Stimulated activated memory B cell treated with anti-CD40 and anti-IgM and Interleukin-4, amounts not matched to agents 10 μg/mL and 1 μg/mL and 100 μg/mL, for 72 hours (primary cell): ENCODE measurements around the gene LRRC23.

ENCODE experiments used
- ATAC-seq: fragments of 150-1000 bp; cut with Tn5 transposase; 2 replicates; pipeline ENCODE4 v1.10.0; 2021
- H3K27ac Mint-ChIP-seq: one replicate; pipeline ENCODE4 v1.8.0; 2022; ENCODE audit warnings: mild to moderate bottlenecking, mixed read lengths
- H3K27me3 Mint-ChIP-seq: one replicate; pipeline ENCODE4 v1.8.0; 2022; ENCODE audit warnings: mixed read lengths
- H3K36me3 Mint-ChIP-seq: one replicate; pipeline ENCODE4 v1.8.0; 2022; ENCODE audit warnings: mixed read lengths
- H3K4me1 Mint-ChIP-seq: one replicate; pipeline ENCODE4 v1.8.0; 2022; ENCODE audit warnings: mixed read lengths
- H3K4me3 Mint-ChIP-seq: one replicate; pipeline ENCODE4 v1.8.0; 2022; ENCODE audit warnings: mild to moderate bottlenecking, moderate library complexity, mixed read lengths
- H3K9me3 Mint-ChIP-seq: one replicate; pipeline ENCODE4 v1.8.0; 2022; ENCODE audit warnings: mixed read lengths

Gene LRRC23

GRCh38 chr12:6938353-6939190 is 34.0 kb downstream of the LRRC23 start:
- no peak for ATAC-seq
- Mint-ChIP-seq H3K9me3 (no peaks in the 10 kb centered on the region), H3K4me1 (peaks cover 69% of the 10 kb centered on the region), H3K4me3 (peak overlapping the region; percentile 75), H3K36me3 (peaks cover 63% of the 10 kb centered on the region), H3K27me3 (no peaks in the 10 kb centered on the region), H3K27ac (peak overlapping the region; percentile 96)

DNA sequence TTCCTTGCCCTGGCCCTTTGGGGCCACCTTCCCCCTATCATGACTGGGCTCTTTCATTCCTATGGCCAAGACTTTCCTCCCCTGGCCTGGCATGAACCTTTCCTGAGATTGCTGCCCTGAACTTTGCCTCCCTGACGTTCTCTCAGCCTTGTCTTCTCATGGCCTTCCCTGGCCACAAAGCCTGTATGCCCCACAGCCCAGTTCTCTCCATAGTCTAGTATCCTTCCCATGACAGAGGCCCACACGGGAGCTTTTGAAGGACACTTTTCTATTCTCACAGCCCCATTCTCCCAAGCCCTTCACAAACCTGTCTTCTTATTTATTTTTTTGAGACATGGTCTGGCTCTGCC is 34.5 kb downstream of the LRRC23 start:
- Mint-ChIP-seq H3K27me3 (no peaks in the 10 kb centered on the region), H3K9me3 (no peaks in the 10 kb centered on the region), H3K4me3 (peak overlapping the region; percentile 28), H3K27ac (peak overlapping the region; percentile 96), H3K4me1 (peaks cover 69% of the 10 kb centered on the region), H3K36me3 (peaks cover 57% of the 10 kb centered on the region)
- ATAC-seq, result no peak

DNA sequence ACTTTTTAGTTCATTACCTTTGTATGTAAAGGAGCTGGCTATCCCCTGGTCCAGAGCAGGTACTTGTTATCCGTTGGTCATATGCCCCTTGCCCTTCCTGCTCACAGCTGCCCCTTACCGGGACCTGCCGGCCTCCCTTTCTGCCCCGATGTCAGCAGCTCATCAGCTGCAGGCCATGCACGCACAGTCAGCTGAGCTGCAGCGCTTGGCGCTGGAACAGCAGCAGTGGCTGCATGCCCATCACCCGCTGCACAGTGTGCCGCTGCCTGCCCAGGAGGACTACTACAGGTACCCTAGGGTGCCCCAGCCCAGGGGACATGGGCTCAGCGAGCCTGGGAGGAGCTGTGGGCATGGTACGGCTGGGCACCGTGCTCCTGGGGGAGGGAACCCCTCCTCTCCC is 36.6 kb downstream of the LRRC23 start:
- H3K4me1 Mint-ChIP-seq, result peaks cover 69% of the 10 kb centered on the region
- H3K36me3 Mint-ChIP-seq, result peaks cover 36% of the 10 kb centered on the region
- H3K4me3 Mint-ChIP-seq, result no peak overlapping the region
- ATAC-seq, result no peak
- no peaks in the 10 kb centered on the region for H3K9me3 Mint-ChIP-seq
- H3K27me3 Mint-ChIP-seq, result no peaks in the 10 kb centered on the region
- H3K27ac Mint-ChIP-seq, result no peak overlapping the region

- no peaks in the 10 kb centered on the region for H3K9me3 Mint-ChIP-seq
- no peak overlapping the region for H3K4me3 Mint-ChIP-seq
- no peak for ATAC-seq
- H3K27me3 Mint-ChIP-seq, result no peaks in the 10 kb centered on the region
- peaks cover 69% of the 10 kb centered on the region for H3K4me1 Mint-ChIP-seq
- peak overlapping the region; percentile 98 for H3K27ac Mint-ChIP-seq
- H3K36me3 Mint-ChIP-seq, result peaks cover 31% of the 10 kb centered on the region
These were observed 37.2 kb downstream of the LRRC23 start for GRCh38 chr12:6941782-6942181.

- H3K27ac Mint-ChIP-seq, result peak overlapping the region; percentile 98
- ATAC-seq, result no peak
- H3K4me1 Mint-ChIP-seq, result peaks cover 70% of the 10 kb centered on the region
- H3K9me3 Mint-ChIP-seq, result no peaks in the 10 kb centered on the region
- H3K27me3 Mint-ChIP-seq, result no peaks in the 10 kb centered on the region
- H3K36me3 Mint-ChIP-seq, result peaks cover 28% of the 10 kb centered on the region
- peak overlapping the region; percentile 17 for H3K4me3 Mint-ChIP-seq
These were observed 37.7 kb downstream of the LRRC23 start for GRCh38 chr12:6942331-6942665.

DNA sequence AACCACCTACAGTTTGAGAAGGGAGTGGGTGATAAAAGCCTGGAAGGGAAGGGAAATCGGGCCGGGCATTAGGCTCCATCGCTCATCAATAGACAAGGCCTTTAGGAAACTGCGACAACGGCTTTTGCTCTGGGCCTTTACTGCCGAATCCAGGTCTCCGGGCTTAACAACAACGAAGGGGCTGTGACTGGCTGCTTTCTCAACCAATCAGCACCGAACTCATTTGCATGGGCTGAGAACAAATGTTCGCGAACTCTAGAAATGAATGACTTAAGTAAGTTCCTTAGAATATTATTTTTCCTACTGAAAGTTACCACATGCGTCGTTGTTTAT is 38.7 kb downstream of the LRRC23 start:
- peak; percentile 74 for ATAC-seq
- no peaks in the 10 kb centered on the region for H3K9me3 Mint-ChIP-seq
- H3K36me3 Mint-ChIP-seq, result peaks cover 28% of the 10 kb centered on the region
- no peaks in the 10 kb centered on the region for H3K27me3 Mint-ChIP-seq
- H3K4me1 Mint-ChIP-seq, result peaks cover 74% of the 10 kb centered on the region
- H3K27ac Mint-ChIP-seq, result peak overlapping the region; percentile 98
- peak overlapping the region; percentile 84 for H3K4me3 Mint-ChIP-seq

DNA sequence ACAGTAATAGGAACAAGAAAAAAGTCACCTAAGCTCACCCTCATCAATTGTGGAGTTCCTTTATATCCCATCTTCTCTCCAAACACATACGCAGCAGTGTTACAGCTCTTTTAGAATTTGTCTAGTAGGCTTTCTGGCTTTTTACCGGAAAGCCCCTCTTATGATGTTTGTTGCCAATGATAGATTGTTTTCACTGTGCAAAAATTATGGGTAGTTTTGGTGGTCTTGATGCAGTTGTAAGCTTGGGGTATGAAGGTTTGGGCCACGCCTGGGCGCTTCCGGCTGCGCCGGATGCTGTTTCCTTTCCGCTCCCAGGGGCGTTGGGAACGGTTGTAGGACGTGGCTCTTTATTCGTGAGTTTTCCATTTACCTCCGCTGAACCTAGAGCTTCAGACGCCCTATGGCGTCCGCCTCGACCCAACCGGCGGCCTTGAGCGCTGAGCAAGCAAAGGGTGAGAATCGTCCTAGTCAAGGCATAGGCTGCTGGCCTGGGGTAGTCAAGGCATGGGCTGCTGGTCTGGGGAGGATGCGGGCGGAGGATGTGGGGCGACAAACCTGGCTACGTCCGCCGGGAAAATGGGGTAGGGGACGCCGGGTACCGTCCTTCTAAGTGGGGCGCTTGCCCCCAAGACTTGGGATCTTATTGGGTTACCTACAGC is 39.2 kb downstream of the LRRC23 start, which contains the start of the genes C12orf57 and RNU7-1:
TSS of gene C12orf57 (plus strand) at position 301 of the 659 bp plus-strand sequence. CDS start at position 401, 100 bp downstream.
TSS of gene RNU7-1 (plus strand) at position 95 of the 659 bp plus-strand sequence.
- peak within 1 kb of the TSS; percentile 84 for H3K4me3 Mint-ChIP-seq
- H3K36me3 Mint-ChIP-seq, result peaks cover 28% of the 10 kb centered on the region
- peak; percentile 81 for ATAC-seq
- H3K4me1 Mint-ChIP-seq, result peaks cover 77% of the 10 kb centered on the region
- H3K9me3 Mint-ChIP-seq, result no peaks in the 10 kb centered on the region
- H3K27ac Mint-ChIP-seq, result peak within 1 kb of the TSS; percentile 98
- no peaks in the 10 kb centered on the region for H3K27me3 Mint-ChIP-seq

DNA sequence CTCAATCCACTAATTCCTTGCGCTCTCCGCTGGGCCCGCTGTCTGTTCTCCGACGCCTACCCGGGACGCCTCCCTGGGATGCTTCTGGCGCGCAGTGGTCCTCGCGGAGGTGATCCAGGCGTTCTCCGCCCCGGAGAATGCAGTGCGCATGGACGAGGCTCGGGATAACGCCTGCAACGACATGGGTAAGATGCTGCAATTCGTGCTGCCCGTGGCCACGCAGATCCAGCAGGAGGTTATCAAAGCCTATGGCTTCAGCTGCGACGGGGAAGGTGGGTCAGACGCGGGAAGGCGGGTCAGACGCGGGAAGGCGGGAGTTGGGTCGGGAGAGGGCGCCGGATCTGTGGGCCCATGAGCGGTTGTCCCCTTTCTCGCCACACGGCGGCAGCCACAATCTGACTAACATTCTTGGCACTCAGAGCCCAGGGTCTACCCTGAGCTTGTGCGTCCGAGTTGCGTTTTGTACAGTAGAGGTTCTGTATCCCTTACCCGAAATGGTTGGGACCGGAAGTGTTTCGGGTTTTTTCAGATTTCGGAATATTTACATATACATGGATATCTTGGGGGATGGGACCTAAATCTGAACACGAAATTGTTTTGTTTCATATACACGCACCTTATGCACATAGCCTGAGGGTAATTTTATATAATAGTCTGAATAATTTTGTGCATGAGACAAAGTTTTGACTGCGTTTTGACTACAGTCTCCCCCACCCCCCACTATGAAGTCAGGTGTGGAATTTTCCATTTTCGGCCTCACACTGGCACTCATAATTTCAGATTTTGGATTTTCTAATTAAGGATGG is 40.0 kb downstream of the LRRC23 start:
- Mint-ChIP-seq H3K27me3 (no peaks in the 10 kb centered on the region), H3K9me3 (no peaks in the 10 kb centered on the region), H3K4me3 (peak overlapping the region; percentile 84), H3K27ac (peak overlapping the region; percentile 98), H3K36me3 (peaks cover 21% of the 10 kb centered on the region), H3K4me1 (peaks cover 77% of the 10 kb centered on the region)
- ATAC-seq, result peak; percentile 68

DNA sequence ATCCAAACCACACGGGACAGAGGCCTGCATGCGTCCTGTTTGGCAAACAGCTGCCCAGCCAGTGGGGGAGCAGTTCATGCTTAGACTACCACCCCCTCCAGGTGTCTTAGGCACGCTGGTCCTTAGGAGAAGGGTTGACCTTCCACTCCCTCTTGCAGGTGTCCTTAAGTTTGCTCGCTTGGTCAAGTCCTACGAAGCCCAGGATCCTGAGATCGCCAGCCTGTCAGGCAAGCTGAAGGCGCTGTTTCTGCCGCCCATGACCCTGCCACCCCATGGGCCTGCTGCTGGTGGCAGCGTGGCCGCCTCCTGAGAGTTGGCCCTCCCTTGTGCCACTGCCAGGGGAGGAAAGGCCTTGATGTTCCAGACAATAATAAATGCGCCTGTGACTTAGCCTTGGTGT is 41.0 kb downstream of the LRRC23 start:
- H3K27me3 Mint-ChIP-seq, result no peaks in the 10 kb centered on the region
- H3K27ac Mint-ChIP-seq, result peak overlapping the region; percentile 98
- no peak for ATAC-seq
- H3K9me3 Mint-ChIP-seq, result no peaks in the 10 kb centered on the region
- peaks cover 83% of the 10 kb centered on the region for H3K4me1 Mint-ChIP-seq
- H3K36me3 Mint-ChIP-seq, result peaks cover 13% of the 10 kb centered on the region
- H3K4me3 Mint-ChIP-seq, result peak overlapping the region; percentile 84

DNA sequence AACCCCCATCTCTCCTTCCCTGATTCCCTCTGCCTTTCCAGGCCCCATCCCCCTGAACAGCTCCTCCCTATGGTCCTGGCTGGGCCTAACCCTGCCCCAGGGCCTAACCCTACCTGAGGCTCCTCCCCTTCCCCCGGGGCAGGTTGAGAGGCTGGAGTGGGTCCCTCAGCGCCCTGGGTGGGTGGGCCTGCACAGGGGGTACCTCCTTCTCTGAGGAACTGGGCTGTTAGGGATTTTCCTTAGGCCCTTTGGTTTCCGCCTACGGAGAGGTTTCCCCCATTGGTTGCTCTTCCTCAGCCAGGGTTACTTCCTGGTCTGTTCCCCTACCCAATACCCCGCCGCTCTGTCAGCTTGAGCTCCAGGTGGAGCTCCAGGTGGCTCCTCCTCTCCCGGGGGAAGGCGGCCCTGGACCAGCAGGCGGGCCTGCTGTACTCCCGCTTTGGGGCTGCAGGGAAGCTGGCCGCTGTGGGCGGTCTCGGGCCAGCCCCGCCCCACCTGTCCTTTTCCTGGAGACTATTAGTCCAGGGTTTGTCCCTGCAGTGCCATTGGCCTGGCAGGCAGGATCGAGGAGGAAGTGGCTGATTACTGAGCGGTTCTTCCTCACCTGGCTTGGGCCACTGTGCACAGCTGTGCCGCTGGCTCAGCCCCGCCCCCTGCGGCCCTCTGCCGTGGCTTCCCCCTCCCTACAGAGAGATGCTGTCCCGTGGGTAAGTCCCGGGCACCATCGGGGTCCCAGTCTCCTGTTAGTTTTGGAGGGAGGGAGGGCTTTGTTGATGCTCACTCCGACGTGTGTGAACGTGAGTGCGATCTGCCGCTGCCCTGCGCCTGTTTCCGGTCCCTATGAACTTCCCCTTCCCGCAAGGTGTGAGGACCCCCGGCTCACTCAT is 41.7 kb downstream of the LRRC23 start:
- Mint-ChIP-seq H3K36me3 (peaks cover 8% of the 10 kb centered on the region), H3K4me1 (peaks cover 86% of the 10 kb centered on the region), H3K4me3 (peak overlapping the region; percentile 84), H3K27ac (peak overlapping the region; percentile 98), H3K9me3 (no peaks in the 10 kb centered on the region), H3K27me3 (no peaks in the 10 kb centered on the region)
- peak; percentile 31 for ATAC-seq

DNA sequence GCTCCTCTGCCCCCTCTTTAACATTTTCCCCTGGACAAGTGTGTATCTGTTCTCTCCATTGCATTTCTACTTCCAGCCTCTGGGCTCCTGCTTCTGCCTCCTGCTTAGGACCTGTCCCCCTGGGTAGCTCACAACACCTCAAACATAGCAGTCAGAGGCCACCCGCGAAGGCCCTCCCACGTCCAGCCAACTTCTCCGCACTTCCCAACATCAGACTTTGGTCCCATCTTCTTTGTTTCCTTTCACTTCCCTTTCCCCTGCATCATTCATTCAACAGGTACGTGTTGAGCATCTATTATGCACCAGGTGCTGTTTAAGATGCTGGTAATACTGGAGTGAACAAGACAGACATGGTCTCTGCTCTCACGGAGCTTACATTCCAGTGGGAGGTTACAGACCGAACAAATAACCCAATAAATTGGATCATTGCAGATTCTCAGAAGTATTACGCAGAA is 42.3 kb downstream of the LRRC23 start:
- no peak for ATAC-seq
- Mint-ChIP-seq H3K36me3 (peaks cover 10% of the 10 kb centered on the region), H3K4me1 (peaks cover 86% of the 10 kb centered on the region), H3K4me3 (peak overlapping the region; percentile 84), H3K9me3 (no peaks in the 10 kb centered on the region), H3K27me3 (no peaks in the 10 kb centered on the region), H3K27ac (peak overlapping the region; percentile 98)

GRCh38 chr12:6947615-6948014 is 43.0 kb downstream of the LRRC23 start:
- peaks cover 84% of the 10 kb centered on the region for H3K4me1 Mint-ChIP-seq
- peak overlapping the region; percentile 98 for H3K27ac Mint-ChIP-seq
- no peaks in the 10 kb centered on the region for H3K27me3 Mint-ChIP-seq
- H3K36me3 Mint-ChIP-seq, result peaks cover 11% of the 10 kb centered on the region
- no peaks in the 10 kb centered on the region for H3K9me3 Mint-ChIP-seq
- peak overlapping the region; percentile 32 for H3K4me3 Mint-ChIP-seq
- ATAC-seq, result no peak

DNA sequence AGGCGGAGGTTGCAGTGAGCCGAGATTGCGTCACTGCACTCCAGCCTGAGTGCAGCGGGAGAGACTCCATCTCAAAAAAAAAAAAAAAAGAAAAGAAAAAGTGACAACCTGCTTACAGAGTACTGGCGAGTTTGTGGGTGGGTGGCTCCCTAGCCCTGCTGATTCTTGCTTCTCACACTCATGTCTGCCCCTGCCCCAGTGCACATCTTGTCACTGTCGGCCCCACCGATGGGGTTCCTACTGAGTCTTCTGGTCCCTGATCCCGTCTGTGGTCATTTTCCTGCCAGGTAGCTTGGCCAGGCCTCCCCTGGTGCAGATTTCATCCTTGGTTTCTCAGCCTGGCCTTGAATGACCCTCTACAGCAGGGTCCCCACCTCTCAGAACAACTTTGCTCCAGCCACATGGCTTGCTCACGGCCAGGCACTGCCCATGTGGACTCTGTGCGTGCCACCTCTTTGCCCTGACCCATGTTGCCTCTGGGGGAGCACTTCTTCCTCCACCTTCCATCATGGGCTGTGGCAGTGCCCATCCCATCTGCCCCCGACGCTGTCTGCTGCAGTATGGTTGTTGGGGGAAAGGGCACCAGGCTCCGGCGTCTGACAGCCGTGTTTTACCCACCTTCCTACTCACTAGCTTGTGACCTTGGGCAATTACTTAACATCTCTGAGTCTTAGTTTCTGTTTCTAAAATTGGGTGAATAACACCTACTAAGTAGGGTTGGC is 44.4 kb downstream of the LRRC23 start:
- no peak for ATAC-seq

DNA sequence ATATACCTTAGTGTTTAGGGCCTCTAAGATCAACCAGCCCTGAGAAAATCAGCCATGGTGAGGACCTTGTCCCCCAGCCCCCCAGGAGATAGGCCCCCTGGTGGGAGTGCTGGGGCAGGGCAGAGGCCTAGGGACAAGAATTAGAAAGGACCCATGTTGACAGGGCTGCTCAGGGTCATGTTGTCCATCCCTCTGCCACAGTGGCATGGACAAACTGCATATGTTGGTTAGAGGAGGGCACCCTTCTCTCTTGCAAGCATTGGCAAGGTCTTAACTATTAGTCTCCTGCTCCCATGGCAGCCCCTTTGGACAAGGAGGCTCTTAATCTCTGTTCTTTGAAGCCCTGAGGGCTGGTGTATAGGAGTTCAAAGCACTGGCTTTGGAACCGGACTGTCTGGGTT is 45.8 kb downstream of the LRRC23 start:
- peaks cover 88% of the 10 kb centered on the region for H3K4me1 Mint-ChIP-seq
- H3K9me3 Mint-ChIP-seq, result no peaks in the 10 kb centered on the region
- H3K27me3 Mint-ChIP-seq, result no peaks in the 10 kb centered on the region
- peak overlapping the region; percentile 96 for H3K4me3 Mint-ChIP-seq
- H3K27ac Mint-ChIP-seq, result peak overlapping the region; percentile 98
- H3K36me3 Mint-ChIP-seq, result peaks cover 39% of the 10 kb centered on the region
- no peak for ATAC-seq

More for the DNA sequence above, 44.4 kb downstream of the LRRC23 start:
- Mint-ChIP-seq H3K36me3 (peaks cover 26% of the 10 kb centered on the region), H3K9me3 (no peaks in the 10 kb centered on the region), H3K4me1 (peaks cover 88% of the 10 kb centered on the region), H3K27ac (peak overlapping the region; percentile 98), H3K27me3 (no peaks in the 10 kb centered on the region), H3K4me3 (peak overlapping the region; percentile 72)
